ENCODE measurements around the gene STEAP4.
"Not testable (repeated sequence)": the region's sequence is repeated elsewhere in the genome, so short reads cannot be mapped to it uniquely, and the experiment has no call there.

The STEAP4 gene

GRCh38 chr7:88264987-88265386 is 41.7 kb downstream of the STEAP4 start:
- DNase-seq: not testable (repeated sequence)

DNA sequence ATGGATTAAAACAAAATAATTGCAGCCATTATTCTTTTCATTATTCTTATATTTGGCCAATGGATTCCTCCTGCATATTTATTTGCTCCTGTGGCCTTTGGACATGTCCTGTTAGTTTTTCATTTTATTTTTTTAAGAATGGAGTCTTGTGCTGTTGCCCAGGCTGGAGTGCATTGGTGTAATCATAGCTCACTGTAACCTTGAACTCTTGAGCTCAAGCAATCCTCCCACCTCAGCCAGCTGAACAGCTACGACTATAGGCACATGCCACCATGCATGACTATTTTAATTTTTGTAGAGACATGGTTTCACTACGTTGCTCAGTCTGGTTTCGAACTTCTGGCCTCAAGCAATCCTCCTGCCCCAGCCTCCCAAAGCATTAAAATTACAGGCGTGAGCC is 44.1 kb downstream of the STEAP4 start:
- no peak for DNase-seq

DNA sequence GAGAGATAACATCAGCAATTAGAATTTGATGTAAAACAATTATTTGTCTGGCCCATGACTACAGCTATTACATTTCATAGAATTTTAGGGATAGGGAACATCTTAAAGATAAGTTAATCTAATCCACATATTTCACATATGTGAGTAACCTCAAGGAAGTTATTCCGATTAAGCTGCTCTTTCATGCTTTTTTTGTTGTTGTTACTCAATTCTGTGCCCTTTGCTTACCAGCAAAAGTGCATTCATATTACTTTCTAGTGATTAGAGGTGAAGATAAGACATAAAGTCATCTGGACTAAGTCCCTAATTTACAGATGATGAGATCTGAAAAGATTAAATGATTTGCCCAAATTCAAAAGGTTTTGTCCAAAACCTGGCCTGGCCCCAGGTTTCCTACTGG is 46.0 kb downstream of the STEAP4 start:
- DNase-seq: no peak

DNA sequence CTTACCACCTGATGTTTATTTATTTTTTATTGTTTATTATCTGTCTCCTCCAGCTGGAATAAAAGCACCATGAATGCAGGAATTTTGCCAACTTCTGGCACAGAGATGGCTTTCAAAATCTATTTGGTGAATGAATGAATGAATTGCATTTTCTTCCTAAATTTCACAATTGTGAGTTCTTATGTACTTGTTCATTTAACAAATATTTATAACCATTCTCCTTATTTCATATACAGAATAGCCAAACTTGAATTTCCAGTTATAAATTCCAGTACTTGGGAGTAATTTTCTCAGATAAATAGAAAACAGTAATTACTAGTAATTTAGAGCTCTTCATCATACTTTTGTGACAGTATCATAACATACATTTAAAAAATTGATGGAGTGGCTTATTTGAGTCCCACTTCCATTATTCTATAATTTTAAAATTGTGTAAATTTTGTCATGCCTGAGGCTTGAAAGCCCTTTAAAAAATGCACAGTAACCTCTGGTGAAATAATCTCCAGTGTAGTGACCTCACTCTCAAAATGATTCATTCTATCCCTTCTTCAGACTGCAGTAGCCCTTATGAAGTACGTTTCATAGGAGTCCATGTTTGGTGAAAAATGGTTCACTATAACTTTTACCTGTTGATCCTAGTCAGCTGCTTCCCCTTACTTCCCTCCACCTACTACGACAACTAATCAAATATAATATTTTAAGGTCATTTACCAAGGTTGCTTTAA is 46.9 kb downstream of the STEAP4 start:
- DNase-seq: no peak

DNA sequence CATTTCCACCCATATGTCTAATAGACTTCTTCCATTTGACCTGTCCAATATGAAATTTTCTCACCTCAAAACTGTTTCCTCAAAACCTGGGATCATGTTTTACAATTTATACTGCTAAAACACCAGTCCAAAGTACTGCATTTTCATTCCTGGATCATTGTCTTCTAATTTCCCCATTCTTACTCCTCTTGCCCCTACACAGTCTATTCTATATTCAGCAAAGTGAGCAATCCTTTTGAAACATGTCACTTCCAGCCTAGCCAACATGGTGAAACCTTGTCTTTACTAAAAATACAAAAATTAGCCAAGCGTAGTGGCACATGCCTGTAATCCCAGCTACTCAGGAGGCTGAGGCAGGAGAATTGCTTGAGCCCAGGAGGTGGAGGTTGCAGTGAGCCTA is 48.4 kb downstream of the STEAP4 start:
- not testable (repeated sequence) for DNase-seq

- DNase-seq: no peak
Measured at GRCh38 chr7:88256906-88257305, 49.8 kb downstream of the STEAP4 start.

GRCh38 chr7:88254721-88255424 is 51.8 kb downstream of the STEAP4 start:
- no peak for DNase-seq

DNA sequence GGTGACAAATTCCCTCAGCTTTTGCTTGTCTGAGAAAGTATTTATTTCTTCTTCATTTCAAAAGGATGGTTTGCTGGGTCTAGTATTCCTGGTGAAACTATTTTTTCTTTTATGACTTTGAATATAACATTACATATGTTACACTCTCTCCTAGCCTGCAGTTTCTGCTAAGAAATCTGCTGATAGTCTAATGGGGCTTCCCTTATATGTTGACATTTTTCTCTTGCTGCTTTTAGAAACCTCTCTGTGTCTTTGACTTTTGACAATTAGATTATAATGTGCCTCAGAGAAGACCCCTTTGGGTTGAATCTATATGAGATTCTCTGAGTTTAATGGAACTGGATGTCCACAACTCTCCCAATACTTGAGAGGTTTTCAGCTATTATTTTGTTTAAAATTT is 53.1 kb downstream of the STEAP4 start:
- no peak for DNase-seq

GRCh38 chr7:88244258-88244657 is 62.4 kb downstream of the STEAP4 start:
- DNase-seq: no peak

DNA sequence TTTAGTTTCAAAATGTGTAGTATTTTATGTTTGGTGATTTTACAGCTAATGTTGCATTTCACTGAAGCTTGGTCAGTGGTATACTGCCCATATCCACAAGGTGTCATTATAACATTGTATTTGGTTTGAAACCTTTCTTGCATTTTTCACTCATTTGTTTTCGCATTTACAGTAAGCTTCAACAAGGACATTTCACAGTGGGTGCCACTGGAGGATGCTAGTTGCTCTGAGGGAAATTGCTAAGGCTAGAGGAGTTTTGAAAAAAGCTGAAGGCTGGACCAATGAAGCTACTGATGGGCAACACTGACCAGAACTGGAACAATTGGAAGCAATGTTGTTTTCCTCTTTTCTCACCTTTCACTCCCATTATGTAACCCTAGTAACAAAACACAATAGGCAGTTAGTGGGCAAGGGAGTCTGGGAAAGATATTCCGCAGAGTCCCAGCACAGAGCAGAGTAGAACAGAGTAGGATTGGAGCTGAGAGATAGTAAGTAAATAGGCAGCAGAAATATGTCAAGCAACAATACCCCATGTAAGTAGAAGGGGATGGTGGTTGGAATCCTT is 63.3 kb downstream of the STEAP4 start:
- DNase-seq: no peak

- DNase-seq: no peak
Measured at GRCh38 chr7:88239852-88240251, 66.8 kb downstream of the STEAP4 start.

- no peak for DNase-seq
Measured at GRCh38 chr7:88233828-88234227, 72.9 kb downstream of the STEAP4 start.

- DNase-seq: no peak
Measured at GRCh38 chr7:88230646-88231045, 76.0 kb downstream of the STEAP4 start.

- DNase-seq: no peak
Measured at GRCh38 chr7:88229302-88229995, 77.2 kb downstream of the STEAP4 start.

DNA sequence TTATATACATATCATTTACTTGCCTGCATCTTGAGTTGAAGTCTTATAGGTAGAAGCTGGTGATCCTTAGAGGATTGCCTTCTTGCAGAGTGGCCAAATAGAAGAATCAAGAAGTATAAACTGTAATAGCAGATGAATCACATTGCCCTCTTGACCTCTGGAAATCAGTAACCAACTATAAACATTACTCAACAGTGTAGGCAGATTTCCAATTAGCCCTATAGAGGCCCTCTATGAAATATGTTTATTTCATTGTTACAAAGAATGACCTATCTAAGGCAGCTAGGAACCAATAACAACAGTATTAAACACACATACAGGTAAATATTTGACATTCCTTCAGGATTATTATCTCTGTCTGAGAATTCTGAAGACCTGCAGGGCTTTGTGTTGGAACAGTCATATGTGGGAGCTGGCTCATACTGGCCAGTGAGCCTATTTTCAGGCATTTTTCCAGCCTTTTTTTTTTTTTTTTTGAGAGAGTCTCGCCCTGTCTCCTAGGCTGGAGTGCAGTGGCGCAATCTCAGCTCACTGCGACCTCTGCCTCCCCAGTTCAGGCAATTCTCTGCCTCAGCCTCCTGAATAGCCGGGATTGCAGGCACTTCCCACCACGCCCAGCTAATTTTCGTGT is 79.7 kb downstream of the STEAP4 start:
- no peak for DNase-seq

DNA sequence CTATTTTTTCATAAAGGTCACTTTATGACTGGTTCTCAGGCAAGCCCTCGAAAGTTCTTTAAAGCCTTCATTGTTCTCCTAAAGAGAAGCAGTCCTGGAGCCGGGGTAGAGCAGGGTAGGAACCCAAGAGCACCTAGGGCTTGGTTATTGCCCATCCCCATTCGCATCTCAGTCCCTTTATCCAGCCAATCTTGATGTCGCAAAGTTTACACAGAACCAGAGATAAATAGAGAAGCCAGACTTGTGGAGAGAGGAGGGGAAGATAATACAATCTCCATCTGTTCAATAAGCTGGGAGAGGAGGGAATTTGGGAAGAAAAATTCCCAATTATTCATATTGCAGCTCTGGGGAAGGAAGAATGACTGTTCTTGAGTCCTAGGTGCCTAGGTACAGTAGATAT is 80.5 kb downstream of the STEAP4 start:
- DNase-seq: no peak

GRCh38 chr7:88224601-88225275 is 82.0 kb downstream of the STEAP4 start:
- DNase-seq: no peak

- no peak for DNase-seq
Measured at GRCh38 chr7:88223265-88223664, 83.4 kb downstream of the STEAP4 start.
